K562 (cell line): ENCODE results near the gene BCAN. TPM values are rescaled to one million over a fixed set of nuclear protein-coding genes. Genes with fewer than 3 reads are reported as not detected.

Experiments used
- CTBP1 ChIP-seq: fragments of 450-650 bp; IDR thresholded peaks from 2 replicates; pipeline ENCODE4 v1.6.1; 2016; ENCODE audit warnings: borderline replicate concordance
- MBD2 ChIP-seq: sonication (generic); IDR thresholded peaks from 2 replicates; pipeline ENCODE4 v1.6.1; 2016; ENCODE audit warnings: low read depth, borderline replicate concordance
- MTA3 ChIP-seq: fragments of 450-650 bp; formaldehyde crosslinking; IDR thresholded peaks from 2 replicates; pipeline ENCODE4 v1.6.1; 2017; ENCODE audit warnings: mild to moderate bottlenecking, borderline replicate concordance
- PHF8 ChIP-seq: fragments of 200-600 bp; sonication (generic); IDR thresholded peaks from 2 replicates; pipeline ENCODE4 v1.6.1; 2012; ENCODE audit warnings: mixed run types, mild to moderate bottlenecking, inconsistent platforms, low read length, moderate library complexity, borderline replicate concordance
- RAD21 ChIP-seq, 2 experiments: fragments of 250-450 bp in 1 of 2; fragments of 450-650 bp in 1 of 2; sonication (Bioruptor Pico) in 1 of 2; formaldehyde crosslinking in 1 of 2; IDR thresholded peaks in 1 of 2; conservative IDR thresholded peaks in 1 of 2; 2 replicates each; pipeline versions ENCODE4 v1.4.0 to v1.8.0; 2020 to 2022; ENCODE audit warnings: mild to moderate bottlenecking in 2 of 2, moderate library complexity in 1 of 2
- TOE1 ChIP-seq, 2 experiments: fragments of 450-650 bp in 1 of 2; sonication (generic) in 1 of 2; formaldehyde crosslinking in 1 of 2; IDR thresholded peaks; 2 replicates each; pipeline versions ENCODE4 v1.7.1 to v1.8.0; 2016 to 2022; ENCODE audit warnings: borderline replicate concordance in 2 of 2, mild to moderate bottlenecking in 2 of 2, antibody characterized with exemption in 1 of 2, inconsistent platforms in 1 of 2, low read depth in 1 of 2, missing genetic modification reagents in 1 of 2, moderate library complexity in 1 of 2
- ZFP36 ChIP-seq: fragments of 150-350 bp; IDR thresholded peaks from 2 replicates; pipeline ENCODE4 v1.6.1; 2018; ENCODE audit warnings: low read length, low read depth; ENCODE audit not compliant: partially characterized antibody
- polyA plus RNA-seq, 8 experiments: library from polyadenylated mRNA; depleted of rRNA in 4 of 8; stranded (reverse) in 5 of 8; unstranded in 3 of 8; fragments of >200 nt; fragmentation: Nextera tagmentation in 2 of 8; fragmentation: Illumina TruSeq in 1 of 8; extraction: Ambion mirVana in 2 of 8; extraction: Trizol in 1 of 8; gene quantifications; 2 replicates each; pipeline versions ENCODE4 v1.2.1 to v1.2.3, GENCODE V29; 2011 to 2014; ENCODE audit warnings: inconsistent platforms in 1 of 8, missing spikeins in 1 of 8
- total RNA-seq, 7 experiments: library from RNA; depleted of rRNA in 6 of 7; stranded (reverse); fragments of >200 nt in 6 of 7; fragmentation: Illumina TruSeq in 2 of 7; extraction: Trizol in 2 of 7; gene quantifications; 2 replicates each; pipeline versions ENCODE4 v1.2.1 to v1.2.3, GENCODE V29; 2011 to 2021; ENCODE audit warnings: low replicate concordance in 1 of 7
- TF ChIP-seq, protein P1 (sequence below), 2 experiments: fragments of 450-650 bp; formaldehyde crosslinking in 1 of 2; IDR thresholded peaks; 2 replicates each; pipeline versions ENCODE4 v1.4.0 to v1.6.1; 2014 to 2020; ENCODE audit warnings: mild to moderate bottlenecking in 2 of 2, borderline replicate concordance in 1 of 2, low read depth in 1 of 2
- TF ChIP-seq, protein P2 (sequence below), 2 experiments: fragments of 150-350 bp in 1 of 2; IDR thresholded peaks; 2 replicates each; pipeline ENCODE4 v1.6.1; 2012 to 2016; ENCODE audit warnings: low read depth in 2 of 2, low read length in 2 of 2, mild to moderate bottlenecking in 1 of 2, moderate library complexity in 1 of 2

BCAN gene
- total and polyA plus RNA-seq, 9 of the 15 experiments (the other 6 are each of a cell fraction or from before 2014, with no cell fraction given) = 0.04 to 0.33 (median 0.14) TPM; not detected in 5

GRCh38 chr1:156616463-156616862 is 25.5 kb upstream of the BCAN start (continued):
- TF ChIP-seq, protein P1, sequence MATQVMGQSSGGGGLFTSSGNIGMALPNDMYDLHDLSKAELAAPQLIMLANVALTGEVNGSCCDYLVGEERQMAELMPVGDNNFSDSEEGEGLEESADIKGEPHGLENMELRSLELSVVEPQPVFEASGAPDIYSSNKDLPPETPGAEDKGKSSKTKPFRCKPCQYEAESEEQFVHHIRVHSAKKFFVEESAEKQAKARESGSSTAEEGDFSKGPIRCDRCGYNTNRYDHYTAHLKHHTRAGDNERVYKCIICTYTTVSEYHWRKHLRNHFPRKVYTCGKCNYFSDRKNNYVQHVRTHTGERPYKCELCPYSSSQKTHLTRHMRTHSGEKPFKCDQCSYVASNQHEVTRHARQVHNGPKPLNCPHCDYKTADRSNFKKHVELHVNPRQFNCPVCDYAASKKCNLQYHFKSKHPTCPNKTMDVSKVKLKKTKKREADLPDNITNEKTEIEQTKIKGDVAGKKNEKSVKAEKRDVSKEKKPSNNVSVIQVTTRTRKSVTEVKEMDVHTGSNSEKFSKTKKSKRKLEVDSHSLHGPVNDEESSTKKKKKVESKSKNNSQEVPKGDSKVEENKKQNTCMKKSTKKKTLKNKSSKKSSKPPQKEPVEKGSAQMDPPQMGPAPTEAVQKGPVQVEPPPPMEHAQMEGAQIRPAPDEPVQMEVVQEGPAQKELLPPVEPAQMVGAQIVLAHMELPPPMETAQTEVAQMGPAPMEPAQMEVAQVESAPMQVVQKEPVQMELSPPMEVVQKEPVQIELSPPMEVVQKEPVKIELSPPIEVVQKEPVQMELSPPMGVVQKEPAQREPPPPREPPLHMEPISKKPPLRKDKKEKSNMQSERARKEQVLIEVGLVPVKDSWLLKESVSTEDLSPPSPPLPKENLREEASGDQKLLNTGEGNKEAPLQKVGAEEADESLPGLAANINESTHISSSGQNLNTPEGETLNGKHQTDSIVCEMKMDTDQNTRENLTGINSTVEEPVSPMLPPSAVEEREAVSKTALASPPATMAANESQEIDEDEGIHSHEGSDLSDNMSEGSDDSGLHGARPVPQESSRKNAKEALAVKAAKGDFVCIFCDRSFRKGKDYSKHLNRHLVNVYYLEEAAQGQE (IDR thresholded peaks at IDR 0.05; ENCODE audit: borderline replicate concordance) = peak; percentile 11; the same call in 1 of the 2 replicates
- TF ChIP-seq, protein P1 (CRISPR knock-in tag; IDR thresholded peaks at IDR 0.05; ENCODE audit: low read depth) = no peak
- TF ChIP-seq MBD2 (peak; percentile 57; the same call in 1 of the 2 replicates), TOE1 (IDR thresholded peaks at IDR 0.05; ENCODE audit: borderline replicate concordance) (peak; percentile 63; the same call in 1 of the 2 replicates), TOE1 (CRISPR knock-in tag; IDR thresholded peaks at IDR 0.05; ENCODE audit: borderline replicate concordance, low read depth) (no peak), RAD21 (CRISPR knock-in tag; conservative IDR thresholded peaks at IDR 0.05 in 1 of 2, IDR thresholded peaks at IDR 0.05 in 1 of 2) (peak in 1 of 2 experiments; percentile 42; a peak in 2 of 4 replicates), PHF8 (no peak), MTA3 (peak; percentile 91), CTBP1 (peak; percentile 99), ZFP36 (peak; percentile 13)
- TF ChIP-seq, protein P2, sequence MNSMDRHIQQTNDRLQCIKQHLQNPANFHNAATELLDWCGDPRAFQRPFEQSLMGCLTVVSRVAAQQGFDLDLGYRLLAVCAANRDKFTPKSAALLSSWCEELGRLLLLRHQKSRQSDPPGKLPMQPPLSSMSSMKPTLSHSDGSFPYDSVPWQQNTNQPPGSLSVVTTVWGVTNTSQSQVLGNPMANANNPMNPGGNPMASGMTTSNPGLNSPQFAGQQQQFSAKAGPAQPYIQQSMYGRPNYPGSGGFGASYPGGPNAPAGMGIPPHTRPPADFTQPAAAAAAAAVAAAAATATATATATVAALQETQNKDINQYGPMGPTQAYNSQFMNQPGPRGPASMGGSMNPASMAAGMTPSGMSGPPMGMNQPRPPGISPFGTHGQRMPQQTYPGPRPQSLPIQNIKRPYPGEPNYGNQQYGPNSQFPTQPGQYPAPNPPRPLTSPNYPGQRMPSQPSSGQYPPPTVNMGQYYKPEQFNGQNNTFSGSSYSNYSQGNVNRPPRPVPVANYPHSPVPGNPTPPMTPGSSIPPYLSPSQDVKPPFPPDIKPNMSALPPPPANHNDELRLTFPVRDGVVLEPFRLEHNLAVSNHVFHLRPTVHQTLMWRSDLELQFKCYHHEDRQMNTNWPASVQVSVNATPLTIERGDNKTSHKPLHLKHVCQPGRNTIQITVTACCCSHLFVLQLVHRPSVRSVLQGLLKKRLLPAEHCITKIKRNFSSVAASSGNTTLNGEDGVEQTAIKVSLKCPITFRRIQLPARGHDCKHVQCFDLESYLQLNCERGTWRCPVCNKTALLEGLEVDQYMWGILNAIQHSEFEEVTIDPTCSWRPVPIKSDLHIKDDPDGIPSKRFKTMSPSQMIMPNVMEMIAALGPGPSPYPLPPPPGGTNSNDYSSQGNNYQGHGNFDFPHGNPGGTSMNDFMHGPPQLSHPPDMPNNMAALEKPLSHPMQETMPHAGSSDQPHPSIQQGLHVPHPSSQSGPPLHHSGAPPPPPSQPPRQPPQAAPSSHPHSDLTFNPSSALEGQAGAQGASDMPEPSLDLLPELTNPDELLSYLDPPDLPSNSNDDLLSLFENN (IDR thresholded peaks at IDR 0.05; ENCODE audit: low read depth in 2 of 2, low read length in 2 of 2) = peak in 1 of 2 experiments; percentile 79; a peak in 2 of 4 replicates
